ENCODE measurements around the gene MNAT1.
"Not testable (repeated sequence)": the region's sequence is repeated elsewhere in the genome, so short reads cannot be mapped to it uniquely, and the experiment has no call there.

MNAT1 gene

DNA sequence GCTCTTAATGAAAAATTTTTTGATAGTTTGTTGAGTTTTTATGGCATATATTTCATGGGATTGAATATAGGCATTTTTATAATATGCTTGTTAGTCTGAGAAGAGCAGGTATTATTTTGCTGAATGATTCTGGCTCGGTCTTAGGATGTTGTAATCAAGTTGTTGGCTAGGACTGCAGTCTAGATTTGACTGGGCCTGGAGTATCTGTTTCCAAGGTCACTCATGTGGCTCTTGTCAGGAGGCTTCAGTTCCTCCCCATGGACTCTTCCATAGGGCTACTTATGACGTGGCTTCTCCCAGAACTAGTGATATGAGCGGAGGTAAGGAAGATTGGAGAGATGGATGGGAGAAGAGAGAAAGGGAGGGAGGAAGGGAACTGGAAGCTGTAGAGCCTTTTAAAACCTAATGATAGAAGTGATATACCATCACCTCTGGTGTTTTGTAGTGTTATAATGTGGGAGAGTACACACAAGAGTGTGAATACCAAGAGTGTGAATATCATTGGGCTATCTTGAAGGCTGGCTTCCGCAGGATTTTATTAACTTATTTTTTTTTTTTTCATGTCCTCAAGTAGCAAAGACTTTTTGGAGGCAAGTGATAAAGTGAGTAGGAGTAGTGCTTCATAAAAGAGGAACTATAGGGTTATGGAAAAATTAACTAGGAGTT, 4.4 kb downstream of the MNAT1 start:
- DNase-seq (ENCODE audit: low spot score): no peak

DNA sequence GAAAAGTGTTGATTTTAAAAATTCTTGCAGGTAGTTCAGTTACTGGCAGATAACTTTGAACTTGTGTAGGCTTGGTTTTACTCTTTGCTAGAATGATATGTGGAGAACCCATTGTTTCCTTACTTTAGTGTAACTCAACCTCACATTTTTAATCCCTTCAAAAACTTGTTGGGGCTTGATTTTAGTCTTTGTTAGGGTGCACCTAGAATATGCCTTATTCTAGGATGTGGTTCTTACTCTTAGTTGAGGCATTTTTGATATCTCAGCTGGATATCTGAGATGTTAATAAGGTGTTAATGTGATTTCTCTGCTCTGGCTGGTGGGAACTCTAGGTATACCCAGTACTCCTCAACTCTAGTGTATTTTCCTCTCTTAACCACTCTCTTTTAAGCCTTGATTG, 10.0 kb downstream of the MNAT1 start:
- no peak for DNase-seq (ENCODE audit: low spot score)

DNA sequence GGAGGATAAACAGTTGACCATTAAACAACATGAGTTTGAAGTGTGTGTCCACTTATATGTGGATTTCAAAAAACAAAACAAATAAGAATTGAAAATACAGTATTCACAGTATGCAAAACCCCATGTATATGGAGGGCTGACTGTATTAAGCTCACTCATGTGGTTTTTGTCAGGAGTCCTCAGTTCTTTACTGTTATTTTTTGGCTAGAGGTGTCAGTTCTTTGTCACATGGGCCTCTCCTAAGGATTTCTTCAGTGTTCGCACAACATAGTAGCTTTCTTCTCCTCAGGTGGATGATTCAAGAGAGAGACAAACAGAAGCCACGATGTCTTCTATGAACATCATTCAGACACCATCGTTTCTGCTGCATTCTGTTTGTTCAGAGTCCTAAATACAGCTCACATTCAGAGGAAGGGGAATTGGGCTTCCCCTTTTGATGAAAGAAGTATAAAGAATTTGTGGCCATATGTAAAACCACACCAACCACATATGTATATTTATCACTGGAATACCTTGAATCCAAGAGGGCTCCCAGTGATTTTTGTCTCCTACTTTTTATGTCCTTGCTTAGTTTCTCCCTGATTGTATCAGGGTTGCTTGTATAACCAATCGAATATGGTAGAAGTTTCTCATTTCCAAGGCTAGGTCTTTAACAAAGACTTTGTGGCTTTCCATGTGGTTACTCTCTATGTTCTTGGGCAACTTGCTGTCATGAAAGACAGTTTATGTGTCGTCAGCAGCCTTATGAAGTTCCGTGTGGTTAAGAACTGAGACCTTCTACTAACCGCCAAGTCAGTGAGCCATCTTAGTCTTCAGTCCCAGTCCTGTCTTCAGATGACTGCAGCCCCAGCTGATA, 18.9 kb downstream of the MNAT1 start:
- DNase-seq (ENCODE audit: low spot score): no peak

DNA sequence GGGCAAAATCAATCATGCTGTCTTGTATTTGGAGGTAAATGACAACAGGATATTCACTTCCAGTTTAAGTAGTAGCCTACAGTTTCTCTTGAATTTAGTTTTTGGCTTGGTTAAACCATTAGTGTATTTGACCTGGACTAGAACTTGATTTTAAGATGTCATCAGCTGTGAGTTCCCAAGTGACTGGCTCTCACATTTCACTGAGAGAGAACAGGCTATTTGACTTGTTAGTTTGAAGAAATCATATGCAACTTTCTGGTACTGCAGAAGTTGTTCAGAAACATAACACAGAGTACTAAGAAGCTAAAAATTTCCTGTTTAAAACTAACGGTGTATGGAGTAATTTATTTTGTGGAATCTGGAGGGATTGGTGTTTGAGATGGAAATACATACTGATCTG, 22.3 kb downstream of the MNAT1 start:
- DNase-seq (ENCODE audit: low spot score): no peak

DNA sequence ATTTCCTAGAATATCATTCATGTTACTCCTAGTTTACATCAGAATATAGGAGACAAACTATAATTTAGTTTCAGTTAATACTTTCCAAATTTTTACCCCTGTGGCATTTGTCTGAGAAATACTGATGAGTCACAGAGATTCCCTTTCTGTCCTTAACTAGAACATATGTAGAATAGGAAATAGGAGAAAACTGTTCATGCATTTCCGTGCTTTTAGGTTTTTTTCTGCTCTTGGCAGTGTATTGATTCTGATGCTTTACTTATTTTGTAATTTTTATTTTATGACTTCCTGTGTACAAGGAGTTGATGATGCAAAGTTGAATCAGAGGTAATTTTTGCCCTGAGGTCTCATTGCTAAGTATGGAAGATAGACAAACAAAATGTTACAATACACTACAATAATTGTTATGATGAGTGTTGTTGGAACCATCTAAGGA, 23.0 kb downstream of the MNAT1 start:
- no peak for DNase-seq (ENCODE audit: low spot score)

DNA sequence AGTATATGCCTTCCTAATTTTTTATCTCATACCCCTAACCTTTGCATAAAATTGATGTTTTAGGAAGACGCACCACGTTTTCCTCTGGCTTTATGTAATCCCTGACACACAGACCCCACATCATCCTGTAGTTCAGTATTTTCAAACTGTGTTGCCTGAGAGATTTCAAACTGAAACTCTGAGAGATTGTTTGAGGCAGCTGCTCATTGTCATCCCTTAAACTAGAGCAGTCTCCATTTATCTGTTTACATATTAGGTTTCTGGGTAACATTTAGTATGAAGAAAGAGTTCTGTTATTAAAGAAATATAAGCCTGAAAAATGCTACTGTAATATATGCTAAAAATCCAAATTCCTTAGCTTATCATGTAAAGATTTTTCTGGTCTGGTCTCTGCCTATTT, 24.3 kb downstream of the MNAT1 start:
- DNase-seq (ENCODE audit: low spot score): no peak

DNA sequence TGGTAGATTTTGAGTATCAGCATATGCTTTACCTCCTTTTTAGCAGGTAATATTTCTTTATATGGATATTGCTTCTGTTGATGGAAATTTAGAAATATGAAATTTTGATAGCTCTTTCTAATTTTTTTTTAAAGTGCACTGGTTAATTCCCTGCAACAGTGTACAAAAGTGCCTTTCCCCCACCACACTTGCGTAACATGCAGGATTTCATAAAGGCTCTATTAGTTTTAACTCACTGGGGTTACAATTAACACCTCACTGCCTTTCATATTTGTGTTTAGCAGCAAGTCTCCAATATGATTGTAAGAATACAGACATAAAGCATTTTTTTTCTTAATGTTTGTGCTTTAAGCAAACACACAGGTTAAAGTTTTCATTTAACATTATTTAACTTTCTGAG, 25.6 kb downstream of the MNAT1 start:
- DNase-seq (ENCODE audit: low spot score): no peak

DNA sequence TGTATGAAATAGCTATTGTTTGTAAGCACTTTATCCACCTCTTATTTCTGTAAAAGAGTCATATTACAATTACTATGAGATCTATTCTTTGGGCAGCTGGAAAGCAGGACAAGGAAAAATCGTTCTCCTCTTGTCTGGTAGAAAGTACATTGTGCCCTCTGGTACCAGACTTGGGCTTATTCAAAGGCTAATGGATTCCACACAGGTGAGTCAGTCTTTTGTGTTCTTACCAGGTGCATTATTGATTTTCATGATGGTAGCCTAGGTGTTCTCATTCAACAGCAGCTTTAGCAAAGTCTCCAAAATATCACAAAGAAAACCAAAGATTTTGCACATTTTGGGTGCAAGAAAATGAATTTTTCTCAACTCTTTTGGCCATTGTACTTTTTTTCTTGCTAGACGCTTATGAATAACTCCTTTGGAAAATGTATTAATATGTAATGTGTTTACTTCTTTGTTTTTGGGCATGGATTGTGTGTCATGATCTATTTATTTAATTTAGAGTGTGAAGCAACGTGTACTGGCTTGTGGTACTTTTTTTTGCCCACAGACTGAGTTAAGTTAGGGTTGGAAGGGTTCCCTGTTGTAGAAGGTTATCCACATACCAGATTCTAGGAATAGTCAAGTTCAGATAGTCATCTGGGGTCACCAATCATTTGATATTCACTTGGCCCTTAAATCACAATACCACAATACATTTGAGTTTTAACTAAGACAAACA, 26.2 kb downstream of the MNAT1 start:
- DNase-seq (ENCODE audit: low spot score): no peak

DNA sequence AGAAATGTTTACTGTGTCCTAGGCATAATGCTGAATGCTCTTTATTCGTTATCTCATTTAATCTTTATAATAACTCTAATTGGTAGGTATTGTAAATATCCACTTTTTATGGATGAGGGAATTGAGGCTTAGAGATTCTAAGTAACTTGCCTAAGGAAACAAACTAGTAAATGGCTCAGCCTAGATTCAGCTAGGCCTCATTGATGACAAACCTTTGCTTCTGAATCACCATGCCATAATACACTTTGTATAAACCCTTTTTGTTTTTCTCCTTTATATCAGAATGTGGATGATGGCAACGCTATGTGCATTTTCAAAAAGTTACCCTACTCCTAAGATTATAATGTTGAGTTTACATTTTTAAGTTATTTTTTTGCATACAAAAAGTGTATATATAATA, 34.0 kb downstream of the MNAT1 start:
- no peak for DNase-seq (ENCODE audit: low spot score)

DNA sequence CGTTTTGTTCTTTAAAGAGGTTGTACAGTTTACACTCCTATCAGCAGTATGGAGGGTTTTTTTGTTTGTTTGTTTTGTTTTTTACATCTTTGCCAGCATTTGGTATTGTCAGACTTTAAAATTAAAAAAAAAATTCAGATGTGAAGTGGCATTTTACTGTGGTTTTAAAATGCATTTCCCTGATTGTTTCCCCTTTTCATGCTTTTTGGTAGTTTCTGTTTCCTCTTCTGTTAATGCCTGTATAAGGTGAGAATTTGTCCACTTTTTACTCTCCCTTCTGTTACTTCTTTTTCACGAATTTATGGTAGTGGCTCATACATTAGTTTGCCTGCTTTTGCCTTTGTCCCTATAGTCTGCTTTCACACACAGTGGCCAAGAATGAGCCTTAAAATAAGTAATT, 36.6 kb downstream of the MNAT1 start:
- no peak for DNase-seq (ENCODE audit: low spot score)

DNA sequence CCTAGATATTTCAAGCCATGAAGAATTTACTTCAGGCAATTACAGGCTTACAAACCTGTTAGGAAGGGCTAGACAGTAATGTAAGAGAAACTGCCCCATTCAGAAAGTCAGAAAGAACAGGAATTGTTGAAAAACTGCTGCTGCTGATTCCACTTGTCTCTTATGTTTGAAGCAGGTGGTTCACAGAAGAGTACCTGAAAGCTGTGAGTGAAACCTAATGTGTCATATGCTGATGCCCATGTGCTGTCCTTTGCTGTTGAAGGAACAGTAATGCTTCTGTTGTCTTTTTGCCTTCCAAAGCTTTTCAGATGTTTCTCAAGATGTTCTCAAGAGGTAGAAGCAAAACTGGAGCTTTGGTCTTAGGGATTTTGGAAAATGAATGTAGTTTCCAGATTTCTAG, 39.0 kb downstream of the MNAT1 start:
- DNase-seq (ENCODE audit: low spot score): no peak

DNA sequence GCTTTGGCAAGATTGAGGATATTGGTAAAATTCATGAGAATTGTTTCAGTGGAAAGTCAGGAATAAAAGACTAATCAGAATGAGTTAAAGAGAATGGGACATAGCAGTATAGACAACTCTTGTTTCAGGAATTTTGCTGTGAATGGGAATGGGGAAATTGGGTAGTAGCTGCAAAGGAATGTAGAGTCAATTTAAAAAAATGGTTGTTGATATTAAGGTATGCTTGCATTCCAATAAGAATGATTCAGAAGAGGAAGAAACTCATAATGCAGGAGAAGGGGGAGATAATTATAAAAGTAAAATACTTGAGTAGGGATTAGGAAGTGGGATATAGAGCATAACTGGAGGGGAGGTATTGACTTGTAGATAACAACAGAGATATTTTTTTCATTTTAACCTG, 40.7 kb downstream of the MNAT1 start:
- no peak for DNase-seq (ENCODE audit: low spot score)

DNA sequence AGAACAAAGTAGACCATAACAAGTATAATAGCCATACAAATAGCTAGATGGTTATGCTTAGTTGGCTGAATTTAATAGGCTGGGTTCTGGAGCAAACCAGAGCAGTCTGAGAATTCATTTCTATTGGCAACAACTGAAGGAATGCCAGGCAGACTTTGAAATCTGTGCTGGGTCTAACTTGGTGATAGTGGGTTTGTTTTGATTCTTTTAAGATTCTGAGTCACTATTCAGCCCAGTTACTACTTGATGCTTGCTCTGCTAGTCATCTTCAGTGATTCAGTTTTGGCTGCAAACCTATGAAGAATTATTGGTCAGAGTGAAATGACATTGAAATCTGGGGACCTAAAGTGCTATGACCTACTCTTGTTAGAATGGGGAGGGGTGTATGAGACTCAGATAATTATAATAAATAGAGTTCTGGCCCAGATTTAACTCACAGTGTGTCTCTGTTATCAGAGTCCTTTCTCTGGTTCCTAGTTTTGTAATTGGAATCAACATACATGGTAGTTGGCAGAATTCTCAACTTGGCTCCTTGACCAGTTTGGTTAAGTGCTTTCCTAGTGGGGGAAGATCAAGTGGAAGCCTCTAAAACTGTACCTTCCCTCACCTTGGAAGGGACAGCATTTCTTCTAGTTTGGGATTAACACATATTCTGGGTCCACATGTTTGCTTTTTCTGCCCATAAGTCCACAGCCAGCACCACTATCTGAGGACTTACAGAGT, 43.5 kb downstream of the MNAT1 start:
- no peak for DNase-seq (ENCODE audit: low spot score)

DNA sequence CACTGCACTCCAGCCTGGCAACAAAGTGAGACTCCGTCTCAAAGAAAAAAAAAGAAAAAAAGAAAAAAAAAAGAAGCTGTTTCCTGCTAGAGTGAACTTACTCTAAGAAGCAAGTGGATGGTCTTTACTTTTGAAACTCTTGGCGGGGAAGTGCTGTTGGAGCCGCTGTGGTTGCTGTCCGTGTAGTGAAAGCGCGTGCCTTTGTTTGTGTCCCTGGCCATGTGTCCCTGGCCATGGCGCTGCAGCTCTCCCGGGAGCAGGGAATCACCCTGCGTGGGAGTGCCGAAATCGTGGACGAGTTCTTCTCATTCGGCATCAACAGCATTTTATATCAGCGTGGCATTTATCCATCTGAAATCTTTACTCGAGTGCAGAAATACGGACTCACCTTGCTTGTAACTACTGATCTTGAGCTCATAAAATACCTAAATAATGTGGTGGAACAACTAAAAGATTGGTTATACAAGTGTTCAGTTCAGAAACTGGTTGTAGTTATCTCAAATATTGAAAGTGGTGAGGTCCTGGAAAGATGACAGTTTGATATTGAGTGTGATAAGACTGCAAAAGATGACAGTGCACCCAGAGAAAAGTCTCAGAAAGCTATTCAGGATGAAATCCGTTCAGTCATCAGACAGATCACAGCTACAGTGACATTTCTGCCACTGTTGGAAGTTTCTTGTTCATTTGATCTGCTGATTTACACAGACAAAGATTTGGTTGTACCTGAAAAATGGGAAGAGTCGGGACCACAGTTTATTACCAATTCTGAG, 45.4 kb downstream of the MNAT1 start:
- DNase-seq (ENCODE audit: low spot score): not testable (repeated sequence)

DNA sequence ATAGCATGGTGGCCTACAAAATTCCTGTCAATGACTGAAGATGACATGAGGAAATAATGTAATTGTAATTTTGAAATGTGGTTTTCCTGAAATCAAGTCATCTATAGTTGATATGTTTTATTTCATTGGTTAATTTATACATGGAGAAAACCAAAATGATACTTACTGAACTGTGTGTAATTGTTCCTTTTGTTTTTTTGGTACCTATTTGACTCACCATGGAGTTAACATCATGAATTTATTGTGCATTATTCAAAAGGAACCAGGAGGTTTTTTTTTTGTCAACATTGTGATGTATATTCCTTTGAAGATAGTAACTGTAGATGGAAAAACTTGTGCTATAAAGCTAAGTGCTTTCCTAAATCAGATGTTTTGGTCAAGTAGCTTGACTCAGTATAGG, 46.0 kb downstream of the MNAT1 start:
- DNase-seq (ENCODE audit: low spot score): not testable (repeated sequence)

DNA sequence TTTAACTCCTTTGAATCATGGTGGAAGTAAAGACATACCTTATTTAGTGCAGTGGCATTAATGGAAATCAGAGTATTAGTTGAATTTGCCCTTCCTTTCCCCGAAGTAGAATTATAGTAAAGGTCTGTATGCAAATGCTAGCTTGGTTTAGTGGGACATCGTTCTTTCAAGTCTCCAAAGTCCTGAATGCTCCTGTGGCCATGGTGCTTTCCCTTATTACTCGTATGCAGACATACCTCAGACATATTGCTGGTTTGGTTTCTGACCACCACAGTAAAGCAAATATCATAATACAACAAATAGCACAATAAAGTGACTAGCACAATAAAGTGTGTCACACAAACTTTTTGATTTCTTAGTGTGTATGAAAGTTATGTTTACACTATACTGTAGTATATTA, 52.3 kb downstream of the MNAT1 start:
- DNase-seq (ENCODE audit: low spot score): no peak

DNA sequence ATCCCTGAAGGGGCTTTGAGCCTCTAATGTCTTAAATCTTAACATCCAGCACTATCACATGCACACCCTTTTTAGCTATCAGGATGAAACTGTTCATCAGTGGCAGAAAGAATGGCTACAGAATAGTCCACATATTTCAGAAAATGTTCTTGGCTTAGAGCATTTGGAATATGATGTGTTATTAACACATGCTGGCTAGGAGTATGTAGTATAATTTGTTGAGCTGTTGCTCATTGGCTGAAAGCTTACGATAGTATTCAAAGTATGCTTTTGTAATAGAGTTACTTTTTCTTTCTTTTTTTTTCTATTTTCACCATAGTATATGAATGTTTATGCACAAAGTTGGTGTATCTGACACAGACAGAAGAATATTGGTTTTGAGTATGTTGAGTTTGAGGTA, 55.1 kb downstream of the MNAT1 start:
- no peak for DNase-seq (ENCODE audit: low spot score)

DNA sequence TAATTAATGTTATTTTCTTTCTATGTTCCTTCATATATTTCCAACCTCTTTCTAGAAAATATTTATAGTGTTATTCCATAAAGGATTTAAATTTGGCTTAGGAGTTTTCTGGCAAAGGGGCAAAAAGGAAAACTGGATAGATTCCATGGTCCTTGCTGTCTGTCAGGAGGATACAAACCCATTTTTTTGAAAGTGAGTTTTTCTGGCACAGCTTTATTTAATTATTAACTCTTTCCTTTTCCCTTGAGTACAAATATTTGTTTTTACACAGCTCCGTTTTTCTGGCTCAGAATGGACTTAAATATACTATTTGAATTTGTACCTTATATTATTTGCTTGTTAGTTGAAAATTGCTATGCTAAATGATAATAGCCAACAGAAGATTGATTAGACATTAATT, 56.3 kb downstream of the MNAT1 start:
- no peak for DNase-seq (ENCODE audit: low spot score)

DNA sequence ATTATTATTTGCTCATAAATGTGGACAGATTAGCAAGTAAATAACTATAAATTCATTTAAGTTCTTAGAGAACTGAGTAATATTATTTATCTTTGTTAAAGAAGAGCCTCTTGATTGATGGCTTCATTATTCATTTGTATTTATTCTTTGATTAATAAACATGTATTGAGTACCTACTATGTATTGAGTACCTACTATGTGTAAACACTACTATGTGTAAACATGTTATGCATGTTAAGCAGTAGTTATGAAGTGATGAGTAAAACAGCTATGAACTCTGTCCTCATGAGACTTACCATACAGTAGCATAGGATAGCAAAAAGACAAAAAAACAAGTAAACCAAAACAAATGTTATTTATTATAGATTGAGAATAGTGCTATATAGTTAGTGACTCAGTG, 61.9 kb downstream of the MNAT1 start:
- DNase-seq (ENCODE audit: low spot score): no peak

DNA sequence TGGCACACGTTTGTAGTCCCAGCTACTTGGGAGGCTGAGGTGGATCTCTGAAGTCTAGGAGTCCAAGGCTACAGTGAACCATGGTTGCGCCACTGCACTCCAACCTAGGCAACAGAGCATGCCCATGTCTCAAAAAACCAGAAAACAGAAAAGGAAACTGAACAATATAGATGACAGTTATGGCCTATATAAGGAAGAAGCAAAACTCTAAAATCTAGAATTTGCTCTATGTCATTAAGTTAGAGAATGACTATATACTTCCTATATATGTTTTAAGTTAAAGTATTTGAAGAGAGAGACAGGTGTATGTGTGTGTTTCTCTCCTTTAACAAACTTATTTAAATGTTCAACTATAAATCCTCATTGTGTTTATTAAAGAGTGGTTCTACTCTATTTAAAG, 65.8 kb downstream of the MNAT1 start:
- no peak for DNase-seq (ENCODE audit: low spot score)

DNA sequence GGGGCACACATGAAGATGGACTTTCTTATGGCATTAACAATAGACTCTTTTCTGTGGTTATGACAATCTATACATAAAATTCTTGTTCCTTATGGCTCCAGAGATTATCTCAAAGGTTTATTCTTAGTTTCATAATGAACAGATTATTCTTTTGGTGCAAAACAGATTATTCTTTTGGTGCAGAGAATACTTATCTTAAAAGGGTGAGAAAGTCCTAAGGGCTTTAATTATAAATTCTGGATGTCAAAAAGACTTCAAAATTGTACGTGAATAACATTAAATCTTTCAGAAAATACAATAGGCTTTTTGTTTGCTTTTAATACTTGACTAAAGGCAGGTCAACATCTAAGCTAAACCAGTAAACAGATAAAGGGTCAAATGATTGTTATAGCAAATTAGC, 69.3 kb downstream of the MNAT1 start:
- DNase-seq (ENCODE audit: low spot score): no peak

Data from D341Med (cell line).